Uterus (tissue), 4 donors: Measurements from ENCODE around the gene ATXN1L. TPM values are rescaled to one million over a fixed set of nuclear protein-coding genes. Genes with fewer than 3 reads are reported as not detected.
"Not testable (repeated sequence)": the region's sequence is repeated elsewhere in the genome, so short reads cannot be mapped to it uniquely, and the experiment has no call there.

ENCODE experiments used
- DNase-seq, 2 donors: peaks; one replicate each; pipeline ENCODE4 v3.0.0-alpha.2; 2019 to 2020
- H3K27ac ChIP-seq, 2 donors: fragments of 200-600 bp; sonication (generic); 1 replicate in 1 of 2; 2 replicates in 1 of 2; pipeline ENCODE4 v1.5.1; 2016 to 2018
- H3K27me3 ChIP-seq, 2 donors: fragments of 200-600 bp; sonication (generic); one replicate each; pipeline ENCODE4 v1.5.1; 2018 to 2019; ENCODE audit warnings: control low read depth in 1 of 2
- H3K36me3 ChIP-seq, 2 donors: fragments of 200-600 bp; sonication (generic); one replicate each; pipeline ENCODE4 v1.5.1; 2019; ENCODE audit warnings: control low read depth in 1 of 2
- H3K4me1 ChIP-seq, 2 donors: fragments of 200-600 bp; sonication (generic); one replicate each; pipeline ENCODE4 v1.5.1; 2018 to 2019; ENCODE audit warnings: control low read depth in 1 of 2
- H3K4me3 ChIP-seq, 2 donors: fragments of 200-600 bp; sonication (generic); 1 replicate in 1 of 2; 2 replicates in 1 of 2; pipeline ENCODE4 v1.5.1; 2018 to 2019; ENCODE audit warnings: mild to moderate bottlenecking in 1 of 2
- H3K9me3 ChIP-seq, 2 donors: fragments of 200-600 bp; sonication (generic); one replicate each; pipeline ENCODE4 v1.5.1; 2019; ENCODE audit warnings: control low read depth in 1 of 2
- CTCF ChIP-seq, 4 experiments: fragments of 200-600 bp in 2 of 4; fragments of 450-650 bp in 2 of 4; sonication (generic) in 2 of 4; IDR thresholded peaks; one replicate each; pipeline ENCODE4 v1.5.1; 2016 to 2019; ENCODE audit warnings: antibody characterized with exemption in 4 of 4, mild to moderate bottlenecking in 2 of 4, moderate library complexity in 1 of 4
- POLR2A ChIP-seq, 2 donors: fragments of 450-650 bp; IDR thresholded peaks; one replicate each; pipeline ENCODE4 v1.6.1; 2016; ENCODE audit warnings: antibody characterized with exemption in 2 of 2, mild to moderate bottlenecking in 1 of 2, moderate library complexity in 1 of 2
- intact Hi-C: fragments of 100-400 bp; cut with DNase I; formaldehyde crosslinking; loops from one replicate; pipeline ENCODE4 v1.15.1; 2023; ENCODE audit warnings: low total_unique reads
- total RNA-seq, 4 donors: library from RNA; depleted of rRNA in 3 of 4; stranded (reverse); fragments of >200 nt in 3 of 4; gene quantifications; one replicate each; pipeline versions ENCODE4 v1.1.0 to v1.2.4, GENCODE V29; 2014 to 2023
- donor health status: DM: yes; HTN: yes; CAD: no.

Gene ATXN1L
- total RNA-seq, 4 donors from 2014 or later = 4.7 to 33.1 (median 23.4) TPM

DNA sequence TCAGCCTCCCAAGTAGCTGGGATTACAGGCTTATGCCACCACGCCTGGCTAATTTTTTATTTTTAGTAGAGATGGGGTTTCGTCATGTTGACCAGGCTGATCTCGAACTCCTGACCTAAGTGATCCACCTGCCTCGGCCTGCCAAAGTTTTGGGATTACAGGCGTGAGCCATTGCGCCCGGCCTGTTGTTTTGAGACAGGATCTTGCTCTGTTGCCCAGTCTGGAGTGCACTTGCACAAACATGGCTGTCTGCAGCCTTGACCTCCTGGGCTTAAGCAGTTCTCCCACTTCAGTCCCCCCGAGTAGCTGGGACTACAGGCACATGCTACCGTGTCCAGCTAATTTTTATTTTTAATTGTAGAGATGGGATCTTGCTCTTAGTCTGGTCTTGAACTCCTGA, 58.5 kb downstream of the ATXN1L start:
- Histone ChIP-seq H3K4me1 (no peaks in the 10 kb centered on the region), H3K27ac (no peak overlapping the region), H3K4me3 (no peak overlapping the region), H3K27me3 (no peaks in the 10 kb centered on the region), H3K36me3 (no peaks in the 10 kb centered on the region), H3K9me3 (no peaks in the 10 kb centered on the region)
- DNase-seq = no peak
- TF ChIP-seq CTCF (IDR thresholded peaks at IDR 0.05) (no peak), POLR2A (IDR thresholded peaks at IDR 0.05) (no peak)
- intact Hi-C loops = no loop called here

DNA sequence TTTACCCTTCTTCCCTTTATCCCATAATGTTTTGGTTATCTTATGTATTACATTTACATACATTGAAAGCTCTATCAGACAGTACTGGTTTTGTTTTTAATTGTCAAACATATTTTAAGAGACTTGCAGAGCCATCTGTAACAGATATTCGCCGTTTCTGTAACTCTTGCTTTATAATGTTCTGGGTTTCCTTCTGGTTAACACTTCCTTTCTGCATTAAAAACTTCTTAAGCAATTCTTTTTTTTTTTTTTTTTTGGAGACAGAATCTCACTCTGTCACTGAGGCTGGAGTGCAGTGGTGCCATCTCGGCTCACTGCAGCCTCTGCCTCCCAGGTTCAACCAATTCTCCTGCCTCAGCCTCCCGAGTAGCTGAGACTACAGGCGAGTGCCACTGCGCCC, 60.0 kb downstream of the ATXN1L start:
- DNase-seq, intact Hi-C loops, H3K27ac ChIP-seq, H3K27me3 ChIP-seq, H3K4me1 ChIP-seq, H3K36me3 ChIP-seq, H3K4me3 ChIP-seq, H3K9me3 ChIP-seq: not testable (repeated sequence)

Other genes starting within 250 kb of the ATXN1L start
- 1 to 10 TPM in 2 of 4 donors, under 1 TPM in 1, not detected in 1; 0.21 to 5.7 (median 1.8) TPM for gene MARVELD3, start 219.8 kb upstream of the ATXN1L start, total RNA-seq
- 10 to 100 TPM in 2 of 4 donors, 1 to 10 TPM in 2; 2.0 to 22.3 (median 10.7) TPM for gene PHLPP2, start 121.3 kb upstream of the ATXN1L start, total RNA-seq
- gene AP1G1, start 37.1 kb upstream of the ATXN1L start, total RNA-seq = 100 to 1,000 TPM in 1 of 4 donors, 10 to 100 TPM in 3; 32.5 to 125 (median 56.4) TPM
- gene ZNF821, start 38.2 kb downstream of the ATXN1L start, total RNA-seq = 10 to 100 TPM in 2 of 4 donors, 1 to 10 TPM in 1, under 1 TPM in 1; 0.59 to 16.9 (median 7.4) TPM
- 100 to 1,000 TPM; 172 to 301 (median 207) TPM for gene IST1, start 49.6 kb downstream of the ATXN1L start, total RNA-seq
- under 1 TPM in 3 of 4 donors, not detected in 1; under 0.01 to 0.35 (median 0.15) TPM for gene PKD1L3, start 154.4 kb downstream of the ATXN1L start, total RNA-seq
- 10 to 100 TPM in 1 of 4 donors, 1 to 10 TPM in 3; 1.8 to 14.7 (median 7.1) TPM for gene DHODH, start 162.8 kb downstream of the ATXN1L start, total RNA-seq
- gene HP, start 208.5 kb downstream of the ATXN1L start, total RNA-seq = 10 to 100 TPM in 2 of 4 donors, 1 to 10 TPM in 1, under 1 TPM in 1; 0.77 to 23.8 (median 10.6) TPM
- 1 to 10 TPM in 1 of 4 donors, not detected in 3; 1.1 TPM for gene HPR, start 217.2 kb downstream of the ATXN1L start, total RNA-seq
- gene TXNL4B, start 247.6 kb downstream of the ATXN1L start, total RNA-seq = 10 to 100 TPM in 2 of 4 donors, 1 to 10 TPM in 2; 1.2 to 54.1 (median 14.9) TPM
- 10 to 100 TPM; 12.8 to 73.6 (median 41.5) TPM for gene DHX38, start 247.9 kb downstream of the ATXN1L start, total RNA-seq